GM12878 (cell line): ENCODE measurements around the gene RAC2. TPM values are rescaled to one million over a fixed set of nuclear protein-coding genes. Genes with fewer than 3 reads are reported as not detected.

Experiments
- ATAC-seq: fragments of 200-7000 bp; cut with Tn5 transposase; 3 replicates; pipeline ENCODE4 v1.9.1; 2020; ENCODE audit warnings: mild to moderate bottlenecking, moderate library complexity
- BruUV-seq: library from RNA; stranded (reverse); fragments of 400-500 nt; replicated peaks from 2 replicates; lab custom pipeline; 2021; lab: Mats Ljungman, UMichigan
- CTCF ChIA-PET: fragments of 300-600 bp; sonication (Branson Sonifier 250); formaldehyde crosslinking; extraction: SDS; loops from one replicate; lab custom pipeline; 2021; ENCODE audit warnings: inconsistent platforms; lab: Yijun Ruan, JAX
- POLR2A ChIA-PET: fragments of 350-600 bp; formaldehyde crosslinking; extraction: SDS; loops from one replicate; lab custom pipeline; 2021; ENCODE audit warnings: inconsistent platforms; lab: Charles Lee
- RAD21 ChIA-PET: fragments of 300-600 bp; sonication (Branson Sonifier 250); formaldehyde crosslinking; loops from one replicate; lab custom pipeline; 2023; ENCODE audit warnings: antibody characterized with exemption; ENCODE audit not compliant: unreplicated experiment; lab: Charles Lee
- SMC1A ChIA-PET: fragments of 300-600 bp; sonication (Branson Sonifier 250); formaldehyde crosslinking; loops from one replicate; lab custom pipeline; 2023; ENCODE audit not compliant: unreplicated experiment, uncharacterized antibody; lab: Charles Lee
- DNase-seq: peaks from one replicate; pipeline ENCODE4 v3.0.0-alpha.2; 2011; ENCODE audit warnings: low read depth, low spot score
- FAIRE-seq: peaks from 3 replicates; lab custom pipeline; 2011; peaks lifted over from hg19 to GRCh38; lab: Jason Lieb, UNC
- H2AFZ ChIP-seq: 2 replicates; pipeline ENCODE4 v1.6.0; 2011; ENCODE audit warnings: low read depth, low read length, control low read depth; ENCODE audit not compliant: control insufficient read depth
- H3K27ac ChIP-seq: 2 replicates; pipeline ENCODE4 v1.5.1; 2011; ENCODE audit warnings: control low read depth; ENCODE audit not compliant: control insufficient read depth, insufficient read depth
- H3K27me3 ChIP-seq, 2 experiments: replicated peaks in 1 of 2; 2 replicates each; pipeline versions ENCODE4 v1.6.0 to v1.6.1; 2011; ENCODE audit warnings: low read length in 1 of 2; ENCODE audit not compliant: control insufficient read depth in 2 of 2, insufficient read depth in 2 of 2
- H3K36me3 ChIP-seq, 2 experiments: 2 replicates each; pipeline ENCODE4 v1.5.1; 2011; ENCODE audit warnings: low read length in 1 of 2; ENCODE audit not compliant: control insufficient read depth in 2 of 2, insufficient read depth in 2 of 2
- H3K4me1 ChIP-seq: 2 replicates; pipeline ENCODE4 v1.6.1; 2011; ENCODE audit warnings: mild to moderate bottlenecking, low read length, moderate library complexity, mixed read lengths; ENCODE audit not compliant: control insufficient read depth, insufficient read depth
- H3K4me2 ChIP-seq: 2 replicates; pipeline ENCODE4 v1.6.0; 2011; ENCODE audit warnings: control low read depth; ENCODE audit not compliant: control insufficient read depth, insufficient read depth
- H3K4me3 ChIP-seq: fragments of 200-600 bp; sonication (generic); 2 replicates; pipeline ENCODE4 v1.5.1; 2016
- H3K79me2 ChIP-seq: 2 replicates; pipeline ENCODE4 v1.6.0; 2011; ENCODE audit warnings: low read length; ENCODE audit not compliant: control insufficient read depth, insufficient read depth
- H3K9ac ChIP-seq: 2 replicates; pipeline ENCODE4 v1.8.0; 2011; ENCODE audit warnings: low read length, control low read depth, mixed read lengths; ENCODE audit not compliant: control insufficient read depth, insufficient read depth
- H3K9me3 ChIP-seq: replicated peaks from 3 replicates; pipeline ENCODE4 v1.5.1; 2011; ENCODE audit warnings: mild to moderate bottlenecking, low read length; ENCODE audit not compliant: control insufficient read depth, insufficient read depth
- H4K20me1 ChIP-seq: 2 replicates; pipeline ENCODE4 v1.6.0; 2011; ENCODE audit not compliant: control insufficient read depth, insufficient read depth
- CEBPZ ChIP-seq: fragments of 150-350 bp; IDR thresholded peaks from 2 replicates; pipeline ENCODE4 v1.6.1; 2016; ENCODE audit warnings: low read depth, low read length
- MEF2B ChIP-seq: fragments of 450-650 bp; IDR thresholded peaks from 2 replicates; pipeline ENCODE4 v1.6.1; 2018; ENCODE audit warnings: mild to moderate bottlenecking, moderate library complexity; ENCODE audit not compliant: partially characterized antibody, poor library complexity, severe bottlenecking
- POLR2AphosphoS5 ChIP-seq: IDR thresholded peaks from 2 replicates; pipeline ENCODE4 v1.6.1; 2011; ENCODE audit warnings: mild to moderate bottlenecking, low read length, inconsistent platforms
- WGBS: methylation state at CpG from one replicate; pipeline ENCODE4 v1.1.6; 2016; ENCODE audit warnings: low lambda C conversion rate; ENCODE audit not compliant: insufficient replicate concordance, insufficient coverage; ENCODE audit errors: missing lambda C conversion rate; 5-methylcytosine and 5-hydroxymethylcytosine counted together
- in situ Hi-C: fragments of 300-500 bp; cut with MboI; formaldehyde crosslinking; loops from 9 replicates; pipeline ENCODE4 v1.14.3; 2018; ENCODE audit warnings: mixed read lengths
- intact Hi-C: fragments of 100-400 bp; cut with micrococcal nuclease; formaldehyde crosslinking; loops from one replicate; pipeline ENCODE4 v1.14.2; 2022; ENCODE audit not compliant: unreplicated experiment
- polyA plus RNA-seq, 11 experiments: library from polyadenylated mRNA; depleted of rRNA in 4 of 11; unstranded in 6 of 11; stranded (reverse) in 5 of 11; fragments of >200 nt; fragmentation: Nextera tagmentation in 4 of 11; fragmentation: Illumina TruSeq in 1 of 11; extraction: Ambion mirVana in 4 of 11; extraction: Trizol in 1 of 11; gene quantifications; 1 replicate in 1 of 11; 2 replicates in 10 of 11; pipeline versions ENCODE4 v1.2.1 to v1.2.3, GENCODE V29; 2011 to 2016; ENCODE audit warnings: inconsistent platforms in 2 of 11, missing spikeins in 2 of 11, low read depth in 1 of 11
- total RNA-seq, 4 experiments: library from RNA; depleted of rRNA in 3 of 4; stranded (reverse); fragments of >200 nt in 3 of 4; fragmentation: Illumina TruSeq in 1 of 4; extraction: Trizol in 1 of 4; gene quantifications; 2 replicates each; pipeline versions ENCODE4 v1.2.1 to v1.2.3, GENCODE V29; 2013 to 2021

Gene RAC2
- total and polyA plus RNA-seq, 10 of the 15 experiments (the other 5 are each of a cell fraction or from before 2014, with no cell fraction given), result 102 to 386 (median 304) TPM

GRCh38 chr22:37240240-37240940, 3.7 kb downstream of the RAC2 start:
- no TSS peak for BruUV-seq
- H3K27ac ChIP-seq, result peak overlapping the region; percentile 96; the same call in 1 of the 2 replicates
- peaks cover 7% of the 10 kb centered on the region; the same call in 1 of the 2 replicates for H4K20me1 ChIP-seq
- POLR2A ChIA-PET, result interaction anchor here (0.7 to 12.5 kb wide), 5 partner anchors 10 to 41 kb away, joined by 3 to 246 read pairs (median 51); no protein-coding TSS in a partner anchor
- peak overlapping the region; percentile 39; the same call in 1 of the 2 replicates for H3K4me3 ChIP-seq
- RAD21 ChIA-PET, result interaction anchor here (0.8 to 9.8 kb wide), 9 partner anchors 10 to 89 kb away, joined by 3 to 196 read pairs (median 84); partner anchors contain the start of gene CYTH4
- peaks cover 84% of the 10 kb centered on the region for H3K79me2 ChIP-seq
- FAIRE-seq, result no peak
- H2AFZ ChIP-seq, result no peak overlapping the region
- H3K27me3 ChIP-seq, result no peaks in the 10 kb centered on the region
- no peak for DNase-seq
- in situ Hi-C loops, result no loop called here
- SMC1A ChIA-PET, result interaction anchor here (2.5 to 10.3 kb wide), 6 partner anchors 10 to 91 kb away, joined by 12 to 165 read pairs (median 98); partner anchors contain the start of gene IL2RB
- peak overlapping the region; percentile 98 for H3K9ac ChIP-seq
- H3K4me1 ChIP-seq, result peaks cover 71% of the 10 kb centered on the region
- intact Hi-C loops, result loop anchor here (5.0 kb wide), 1 partner anchor 78 kb away; no protein-coding TSS in a partner anchor
- no peak for ATAC-seq
- peak overlapping the region; percentile 73 for H3K4me2 ChIP-seq
- CTCF ChIA-PET, result interaction anchor here (0.6 to 12.8 kb wide), 9 partner anchors 10 to 196 kb away, joined by 3 to 265 read pairs (median 11); no protein-coding TSS in a partner anchor
- 55% methylated on average over 11 of the region's 11 CpGs for WGBS
- TF ChIP-seq MEF2B, result peak; percentile 60
- no peak for TF ChIP-seq CEBPZ
- TF ChIP-seq POLR2AphosphoS5, result 0 out of 2 replicates have a peak, but pooled peaks have one; percentile 4
- H3K36me3 ChIP-seq, result peaks cover 29 to 45% of the 10 kb centered on the region in 2 experiments
- H3K9me3 ChIP-seq, result no peaks in the 10 kb centered on the region
